ENCODE results near the gene ACAA2. TPM values are rescaled to one million over a fixed set of nuclear protein-coding genes. Genes with fewer than 3 reads are reported as not detected.

ACAA2 gene
- total and polyA plus RNA-seq, 10 of the 15 experiments (the other 5 are each of a cell fraction or from before 2014, with no cell fraction given), result 43.1 to 134 (median 64.6) TPM

DNA sequence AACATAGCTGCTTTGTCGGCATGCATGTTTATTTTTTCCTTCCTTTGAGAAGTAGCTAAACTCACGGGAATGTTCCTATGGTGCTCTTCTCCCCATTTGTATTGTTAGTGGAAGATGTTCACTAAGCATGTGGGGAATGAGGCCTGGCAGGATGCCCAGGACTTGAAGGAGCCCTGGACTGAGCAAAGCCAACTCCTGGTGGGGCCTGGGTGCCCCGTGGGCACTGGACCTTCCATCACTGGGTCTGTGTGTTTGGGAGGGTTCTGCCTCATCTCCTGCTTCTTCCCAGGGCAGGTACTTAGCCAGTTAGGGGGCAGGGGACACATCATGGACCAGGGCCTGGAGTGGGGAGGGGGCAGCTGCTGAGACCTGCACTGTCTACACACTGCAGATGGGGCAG lies 49.3 kb downstream of the ACAA2 start:
- Histone ChIP-seq H2AFZ (ENCODE audit: control insufficient read depth, low read depth, low read length) (no peak overlapping the region), H3K36me3 (ENCODE audit: control insufficient read depth in 2 of 2, insufficient read depth in 2 of 2, low read length in 1 of 2) (no peaks in the 10 kb centered on the region), H3K27me3 (replicated peaks in 1 of 2; ENCODE audit: control insufficient read depth in 2 of 2, insufficient read depth in 2 of 2, low read length in 1 of 2) (no peaks in the 10 kb centered on the region), H3K4me3 (no peak overlapping the region), H4K20me1 (ENCODE audit: control insufficient read depth, insufficient read depth) (no peaks in the 10 kb centered on the region), H3K4me2 (ENCODE audit: control insufficient read depth, insufficient read depth) (no peak overlapping the region), H3K27ac (ENCODE audit: control insufficient read depth, insufficient read depth) (no peak overlapping the region), H3K79me2 (ENCODE audit: control insufficient read depth, insufficient read depth, low read length) (no peaks in the 10 kb centered on the region), H3K4me1 (ENCODE audit: control insufficient read depth, insufficient read depth, low read length) (no peaks in the 10 kb centered on the region), H3K9me3 (replicated peaks; ENCODE audit: control insufficient read depth, insufficient read depth, low read length) (no peaks in the 10 kb centered on the region), H3K9ac (ENCODE audit: control insufficient read depth, insufficient read depth, low read length) (no peak overlapping the region)
- DNase-seq (ENCODE audit: low read depth, low spot score) (no peak), ATAC-seq (no peak), FAIRE-seq (no peak)
- SMC1A ChIA-PET (ENCODE audit: uncharacterized antibody, unreplicated experiment), result interaction anchor here (1.2 kb wide), 1 partner anchor 14 kb away, joined by 3 read pairs; no protein-coding TSS in a partner anchor
- POLR2A ChIA-PET, result no interaction called here
- WGBS (ENCODE audit: insufficient coverage, insufficient replicate concordance, low lambda C conversion rate, missing lambda C conversion rate), result 24% methylated on average over 3 of the region's 3 CpGs
- CTCF ChIA-PET, result interaction anchor here (0.9 kb wide), 1 partner anchor 94 kb away, joined by 3 read pairs; no protein-coding TSS in a partner anchor
- intact Hi-C loops (cut with micrococcal nuclease; ENCODE audit: unreplicated experiment) (no loop called here), in situ Hi-C loops (cut with MboI) (no loop called here)
- RAD21 ChIA-PET (ENCODE audit: unreplicated experiment), result interaction anchor here (1.0 kb wide), 1 partner anchor 254 kb away, joined by 3 read pairs; no protein-coding TSS in a partner anchor
- no TSS peak for BruUV-seq (replicated peaks)
- TF ChIP-seq POLR2AphosphoS5 (IDR thresholded peaks at IDR 0.05; ENCODE audit: low read length) (no peak), ESRRA (IDR thresholded peaks at IDR 0.05; ENCODE audit: low read length) (no peak), TCF12 (IDR thresholded peaks at IDR 0.05; ENCODE audit: low read depth, low read length) (no peak), FOXK2 (IDR thresholded peaks at IDR 0.05) (no peak), MTA3 (IDR thresholded peaks at IDR 0.05; ENCODE audit: borderline replicate concordance, low read length) (no peak), IKZF2 (IDR thresholded peaks at IDR 0.05) (no peak), E4F1 (IDR thresholded peaks at IDR 0.05; ENCODE audit: borderline replicate concordance, partially characterized antibody) (no peak), ZBTB4 (CRISPR knock-in tag; IDR thresholded peaks at IDR 0.05) (no peak), SUZ12 (IDR thresholded peaks at IDR 0.05; ENCODE audit: unreplicated experiment) (no peak), YBX1 (IDR thresholded peaks at IDR 0.05) (no peak), BCL3 (IDR thresholded peaks at IDR 0.05; ENCODE audit: borderline replicate concordance, insufficient read depth, low read depth, low read length, poor library complexity, severe bottlenecking) (no peak), MYC (IDR thresholded peaks at IDR 0.05; ENCODE audit: insufficient read depth, insufficient read length, insufficient replicate concordance, low read length, severe bottlenecking) (no peak)
- TF ChIP-seq, protein P1, sequence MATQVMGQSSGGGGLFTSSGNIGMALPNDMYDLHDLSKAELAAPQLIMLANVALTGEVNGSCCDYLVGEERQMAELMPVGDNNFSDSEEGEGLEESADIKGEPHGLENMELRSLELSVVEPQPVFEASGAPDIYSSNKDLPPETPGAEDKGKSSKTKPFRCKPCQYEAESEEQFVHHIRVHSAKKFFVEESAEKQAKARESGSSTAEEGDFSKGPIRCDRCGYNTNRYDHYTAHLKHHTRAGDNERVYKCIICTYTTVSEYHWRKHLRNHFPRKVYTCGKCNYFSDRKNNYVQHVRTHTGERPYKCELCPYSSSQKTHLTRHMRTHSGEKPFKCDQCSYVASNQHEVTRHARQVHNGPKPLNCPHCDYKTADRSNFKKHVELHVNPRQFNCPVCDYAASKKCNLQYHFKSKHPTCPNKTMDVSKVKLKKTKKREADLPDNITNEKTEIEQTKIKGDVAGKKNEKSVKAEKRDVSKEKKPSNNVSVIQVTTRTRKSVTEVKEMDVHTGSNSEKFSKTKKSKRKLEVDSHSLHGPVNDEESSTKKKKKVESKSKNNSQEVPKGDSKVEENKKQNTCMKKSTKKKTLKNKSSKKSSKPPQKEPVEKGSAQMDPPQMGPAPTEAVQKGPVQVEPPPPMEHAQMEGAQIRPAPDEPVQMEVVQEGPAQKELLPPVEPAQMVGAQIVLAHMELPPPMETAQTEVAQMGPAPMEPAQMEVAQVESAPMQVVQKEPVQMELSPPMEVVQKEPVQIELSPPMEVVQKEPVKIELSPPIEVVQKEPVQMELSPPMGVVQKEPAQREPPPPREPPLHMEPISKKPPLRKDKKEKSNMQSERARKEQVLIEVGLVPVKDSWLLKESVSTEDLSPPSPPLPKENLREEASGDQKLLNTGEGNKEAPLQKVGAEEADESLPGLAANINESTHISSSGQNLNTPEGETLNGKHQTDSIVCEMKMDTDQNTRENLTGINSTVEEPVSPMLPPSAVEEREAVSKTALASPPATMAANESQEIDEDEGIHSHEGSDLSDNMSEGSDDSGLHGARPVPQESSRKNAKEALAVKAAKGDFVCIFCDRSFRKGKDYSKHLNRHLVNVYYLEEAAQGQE (IDR thresholded peaks at IDR 0.05; ENCODE audit: low read depth, low read length), result no peak
